Measurements from ENCODE around the gene IL13.

The IL13 gene

DNA sequence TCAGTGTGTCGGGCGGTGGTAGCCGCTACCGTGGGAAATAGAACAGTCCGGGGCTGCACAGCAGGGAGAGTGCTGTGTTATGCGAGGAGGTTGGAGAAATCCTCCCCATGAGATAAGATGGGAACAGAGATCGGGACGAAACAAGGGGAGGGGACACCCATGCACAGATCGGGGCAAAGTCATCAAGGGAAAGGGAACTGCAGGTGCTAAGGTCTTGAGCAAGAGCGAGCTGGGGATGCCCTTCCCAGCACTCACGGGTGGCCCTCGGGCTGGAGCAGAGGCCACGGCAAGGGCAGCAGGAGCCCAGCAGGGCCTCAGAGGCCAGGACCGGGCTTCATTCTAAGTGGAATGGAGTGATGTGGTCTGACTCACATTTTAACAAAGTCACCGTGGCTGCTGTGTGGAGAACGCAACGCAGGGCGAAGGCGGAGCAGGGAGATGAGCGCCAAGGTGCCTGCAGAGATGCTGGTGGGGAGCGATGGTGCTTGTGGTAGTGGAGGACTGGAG, 7.7 kb downstream of the IL13 start:
- H3K4me3 ChIP-seq = no peak overlapping the region
- TF ChIP-seq, protein P1, sequence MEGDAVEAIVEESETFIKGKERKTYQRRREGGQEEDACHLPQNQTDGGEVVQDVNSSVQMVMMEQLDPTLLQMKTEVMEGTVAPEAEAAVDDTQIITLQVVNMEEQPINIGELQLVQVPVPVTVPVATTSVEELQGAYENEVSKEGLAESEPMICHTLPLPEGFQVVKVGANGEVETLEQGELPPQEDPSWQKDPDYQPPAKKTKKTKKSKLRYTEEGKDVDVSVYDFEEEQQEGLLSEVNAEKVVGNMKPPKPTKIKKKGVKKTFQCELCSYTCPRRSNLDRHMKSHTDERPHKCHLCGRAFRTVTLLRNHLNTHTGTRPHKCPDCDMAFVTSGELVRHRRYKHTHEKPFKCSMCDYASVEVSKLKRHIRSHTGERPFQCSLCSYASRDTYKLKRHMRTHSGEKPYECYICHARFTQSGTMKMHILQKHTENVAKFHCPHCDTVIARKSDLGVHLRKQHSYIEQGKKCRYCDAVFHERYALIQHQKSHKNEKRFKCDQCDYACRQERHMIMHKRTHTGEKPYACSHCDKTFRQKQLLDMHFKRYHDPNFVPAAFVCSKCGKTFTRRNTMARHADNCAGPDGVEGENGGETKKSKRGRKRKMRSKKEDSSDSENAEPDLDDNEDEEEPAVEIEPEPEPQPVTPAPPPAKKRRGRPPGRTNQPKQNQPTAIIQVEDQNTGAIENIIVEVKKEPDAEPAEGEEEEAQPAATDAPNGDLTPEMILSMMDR (IDR thresholded peaks at IDR 0.05) = no peak
- intact Hi-C loops (cut with DNase I; ENCODE audit: low total_unique reads) = no loop called here
- H3K9me3 ChIP-seq = no peaks in the 10 kb centered on the region
- DNase-seq = no peak
- no peaks in the 10 kb centered on the region for H3K36me3 ChIP-seq
- H3K27ac ChIP-seq = no peak overlapping the region
- no peaks in the 10 kb centered on the region for H3K27me3 ChIP-seq
- H3K4me1 ChIP-seq = peaks cover 0 to 3% (median 1%) of the 10 kb centered on the region in 4 donors

DNA sequence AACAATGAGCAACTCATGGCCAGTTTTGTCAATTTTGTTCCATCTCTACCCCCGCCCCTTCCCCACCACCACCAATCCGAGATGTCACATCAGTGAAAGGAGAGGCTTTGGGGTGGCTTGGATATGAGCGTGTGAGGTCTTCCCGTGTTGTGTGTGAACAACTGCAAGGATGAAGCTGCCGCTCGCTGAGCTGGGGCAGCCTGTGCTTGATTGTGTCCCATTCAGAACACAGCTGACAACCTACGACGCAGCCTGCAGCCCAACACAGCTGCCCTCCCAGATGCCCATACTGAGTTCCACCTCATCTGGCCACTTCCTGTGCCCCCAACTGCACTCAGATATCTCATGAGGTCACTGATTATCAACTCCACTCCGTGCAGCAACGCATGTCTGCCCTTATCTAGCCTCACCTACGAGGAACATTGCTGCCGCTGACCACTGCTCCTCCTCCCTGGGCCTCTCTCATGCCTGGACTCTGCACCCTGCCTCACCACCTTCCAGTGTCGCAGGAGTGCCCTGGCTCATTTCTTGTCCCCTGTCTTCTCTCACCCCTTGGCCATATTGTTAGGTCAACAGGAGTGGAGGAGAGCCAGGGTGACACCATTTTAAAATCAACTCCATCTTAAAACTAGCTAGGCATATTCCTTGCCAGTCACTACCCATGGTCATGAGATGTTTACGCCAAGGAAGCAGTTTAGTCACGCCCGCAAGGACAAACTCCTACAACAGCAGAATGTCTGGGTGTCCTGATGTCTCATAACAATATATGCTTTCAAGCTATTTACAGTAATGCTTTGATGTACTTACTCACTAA, 8.5 kb downstream of the IL13 start:
- Histone ChIP-seq H3K4me3 (no peak overlapping the region), H3K27ac (no peak overlapping the region), H3K9me3 (no peaks in the 10 kb centered on the region), H3K27me3 (no peaks in the 10 kb centered on the region), H3K4me1 (peaks cover 0 to 3% (median 1%) of the 10 kb centered on the region in 4 donors), H3K36me3 (no peaks in the 10 kb centered on the region)
- DNase-seq = no peak
- intact Hi-C loops (cut with DNase I; ENCODE audit: low total_unique reads) = no loop called here
- TF ChIP-seq, protein P1 (IDR thresholded peaks at IDR 0.05) = no peak

DNA sequence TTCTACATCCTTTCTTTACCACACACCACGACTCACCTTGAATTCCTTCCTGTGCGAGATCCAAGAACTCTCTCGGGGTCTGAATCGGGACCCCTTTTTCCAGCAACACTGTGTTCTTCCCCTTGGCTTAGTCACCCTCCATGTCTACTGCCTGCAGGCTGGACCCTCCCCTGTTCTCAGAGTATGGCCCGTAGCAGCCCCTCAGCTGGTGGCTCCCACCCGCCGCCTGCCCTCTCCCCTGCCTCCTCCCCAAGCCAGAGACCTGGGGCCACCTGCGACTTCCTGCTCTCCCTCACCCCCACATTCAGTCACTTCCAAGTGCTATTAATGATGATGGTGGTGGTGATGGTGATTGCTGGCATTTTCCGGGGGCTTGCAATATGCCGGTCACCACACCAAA, 9.3 kb downstream of the IL13 start:
- TF ChIP-seq, protein P1 (IDR thresholded peaks at IDR 0.05) = no peak
- Histone ChIP-seq H3K9me3 (no peaks in the 10 kb centered on the region), H3K36me3 (no peaks in the 10 kb centered on the region), H3K4me1 (peaks cover 0 to 3% (median 1%) of the 10 kb centered on the region in 4 donors), H3K27me3 (no peaks in the 10 kb centered on the region), H3K27ac (no peak overlapping the region), H3K4me3 (no peak overlapping the region)
- intact Hi-C loops (cut with DNase I; ENCODE audit: low total_unique reads) = no loop called here
- DNase-seq = no peak

DNA sequence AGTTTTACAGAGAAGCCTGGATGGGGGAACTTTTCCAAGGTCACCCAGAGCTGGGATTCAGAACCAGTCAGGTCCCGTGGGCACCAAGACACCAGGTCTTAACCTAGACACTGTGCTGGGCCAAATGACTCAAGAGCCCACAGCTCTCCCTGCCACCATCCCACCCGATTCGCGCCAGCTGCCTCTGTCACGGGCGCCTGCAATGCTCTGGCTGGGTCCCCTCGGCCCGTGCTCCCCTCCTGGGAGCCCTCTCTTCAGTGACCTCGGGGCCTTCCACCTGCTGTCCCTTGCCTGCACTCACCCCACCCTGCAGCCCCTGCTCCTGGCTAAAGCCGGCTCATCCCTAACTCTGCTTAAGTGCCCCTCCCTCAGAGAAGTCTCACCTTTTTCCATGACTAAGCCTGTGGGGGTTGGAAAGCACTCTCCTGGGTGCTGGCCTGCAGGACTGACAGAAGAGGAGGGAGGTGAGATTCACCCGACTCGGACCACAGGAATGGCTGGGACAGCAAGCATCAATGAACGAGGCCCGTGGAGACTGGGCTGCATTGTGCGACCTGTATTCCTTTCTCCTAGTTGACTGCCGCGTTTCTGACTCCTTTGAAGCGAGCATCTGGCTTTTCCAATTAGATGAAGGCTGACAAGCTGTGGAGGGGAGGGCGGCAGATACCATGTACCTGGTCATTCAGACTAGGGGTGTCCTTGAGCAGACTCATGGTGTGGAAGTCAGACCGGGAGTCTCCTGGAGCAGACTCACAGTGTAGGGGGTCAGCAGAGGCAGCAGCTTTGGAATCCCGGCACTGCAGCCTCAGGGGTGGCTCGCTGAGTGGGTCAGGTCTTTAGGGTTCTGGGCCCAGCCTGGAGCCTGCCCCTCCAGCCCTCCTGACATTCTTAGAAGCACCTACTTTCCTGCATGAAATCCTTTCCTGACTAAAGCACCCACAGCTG, 10.1 kb downstream of the IL13 start:
- Histone ChIP-seq H3K27ac (no peak overlapping the region), H3K36me3 (no peaks in the 10 kb centered on the region), H3K4me1 (peaks cover 0 to 3% (median 0%) of the 10 kb centered on the region in 4 donors), H3K4me3 (no peak overlapping the region), H3K9me3 (no peaks in the 10 kb centered on the region), H3K27me3 (no peaks in the 10 kb centered on the region)
- intact Hi-C loops (cut with DNase I; ENCODE audit: low total_unique reads) = no loop called here
- TF ChIP-seq, protein P1 (IDR thresholded peaks at IDR 0.05) = no peak
- no peak for DNase-seq

DNA sequence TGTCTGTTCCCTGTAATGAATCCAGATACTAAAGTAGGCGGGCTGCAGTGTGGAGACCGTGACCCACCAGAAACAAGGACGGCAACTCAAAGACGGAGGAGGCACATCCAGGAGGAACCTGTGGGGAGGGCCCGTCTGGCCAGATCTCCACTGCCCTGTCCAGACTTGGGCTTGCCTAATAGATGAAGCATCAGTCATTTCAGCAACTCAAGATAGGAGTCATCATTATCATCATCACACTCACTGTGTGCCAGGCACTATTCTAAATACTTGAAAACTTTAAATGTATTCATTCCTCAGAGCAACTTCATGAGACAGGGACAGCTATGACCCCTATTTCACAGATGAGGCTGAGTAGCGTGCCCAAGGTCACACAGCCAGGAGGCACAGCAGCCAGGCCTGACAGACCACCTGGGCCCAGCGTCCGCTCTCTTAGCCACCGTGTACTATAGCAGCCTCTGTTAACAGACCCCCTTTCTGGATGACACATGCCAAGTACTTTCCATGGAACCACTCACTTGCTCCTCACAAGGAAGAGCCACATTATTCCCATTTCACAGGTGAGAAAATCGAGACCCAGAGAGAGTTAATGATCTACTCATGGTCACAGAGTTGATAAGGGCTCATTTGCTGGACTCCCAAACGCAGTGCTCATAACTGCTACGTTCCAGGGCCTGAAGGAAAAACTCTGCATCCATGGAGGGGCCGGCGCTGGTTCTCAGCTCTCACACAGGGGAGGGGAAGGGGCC, 10.9 kb downstream of the IL13 start:
- DNase-seq = no peak
- H3K4me1 ChIP-seq = peaks cover 0 to 5% (median 2%) of the 10 kb centered on the region in 4 donors
- H3K9me3 ChIP-seq = no peaks in the 10 kb centered on the region
- intact Hi-C loops (cut with DNase I; ENCODE audit: low total_unique reads) = no loop called here
- TF ChIP-seq, protein P1 (IDR thresholded peaks at IDR 0.05) = no peak
- no peaks in the 10 kb centered on the region for H3K36me3 ChIP-seq
- no peak overlapping the region for H3K27ac ChIP-seq
- no peaks in the 10 kb centered on the region for H3K27me3 ChIP-seq
- no peak overlapping the region for H3K4me3 ChIP-seq

Data from tibial artery (tissue), 4 donors.